ENCODE results near the gene ODC1. TPM values are rescaled to one million over a fixed set of nuclear protein-coding genes. Genes with fewer than 3 reads are reported as not detected.

Gene ODC1
- total and polyA plus RNA-seq, 8 donors = 55.0 to 243 (median 214) TPM

GRCh38 chr2:10478916-10479315, 30.8 kb upstream of the ODC1 start:
- ATAC-seq = no peak
- H3K4me1 ChIP-seq = no peaks in the 10 kb centered on the region
- TF ChIP-seq, protein P1, sequence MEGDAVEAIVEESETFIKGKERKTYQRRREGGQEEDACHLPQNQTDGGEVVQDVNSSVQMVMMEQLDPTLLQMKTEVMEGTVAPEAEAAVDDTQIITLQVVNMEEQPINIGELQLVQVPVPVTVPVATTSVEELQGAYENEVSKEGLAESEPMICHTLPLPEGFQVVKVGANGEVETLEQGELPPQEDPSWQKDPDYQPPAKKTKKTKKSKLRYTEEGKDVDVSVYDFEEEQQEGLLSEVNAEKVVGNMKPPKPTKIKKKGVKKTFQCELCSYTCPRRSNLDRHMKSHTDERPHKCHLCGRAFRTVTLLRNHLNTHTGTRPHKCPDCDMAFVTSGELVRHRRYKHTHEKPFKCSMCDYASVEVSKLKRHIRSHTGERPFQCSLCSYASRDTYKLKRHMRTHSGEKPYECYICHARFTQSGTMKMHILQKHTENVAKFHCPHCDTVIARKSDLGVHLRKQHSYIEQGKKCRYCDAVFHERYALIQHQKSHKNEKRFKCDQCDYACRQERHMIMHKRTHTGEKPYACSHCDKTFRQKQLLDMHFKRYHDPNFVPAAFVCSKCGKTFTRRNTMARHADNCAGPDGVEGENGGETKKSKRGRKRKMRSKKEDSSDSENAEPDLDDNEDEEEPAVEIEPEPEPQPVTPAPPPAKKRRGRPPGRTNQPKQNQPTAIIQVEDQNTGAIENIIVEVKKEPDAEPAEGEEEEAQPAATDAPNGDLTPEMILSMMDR (IDR thresholded peaks at IDR 0.05) = no peak
- no peaks in the 10 kb centered on the region for H3K9me3 ChIP-seq
- H3K36me3 ChIP-seq = no peaks in the 10 kb centered on the region
- no peaks in the 10 kb centered on the region for H3K27me3 ChIP-seq
- H3K4me3 ChIP-seq = no peak overlapping the region
- no peak overlapping the region for H3K27ac ChIP-seq
- intact Hi-C loops (cut with DNase I) = no loop called here
- DNase-seq = peak in 2 of 4 donors; percentile 19 to 60

DNA sequence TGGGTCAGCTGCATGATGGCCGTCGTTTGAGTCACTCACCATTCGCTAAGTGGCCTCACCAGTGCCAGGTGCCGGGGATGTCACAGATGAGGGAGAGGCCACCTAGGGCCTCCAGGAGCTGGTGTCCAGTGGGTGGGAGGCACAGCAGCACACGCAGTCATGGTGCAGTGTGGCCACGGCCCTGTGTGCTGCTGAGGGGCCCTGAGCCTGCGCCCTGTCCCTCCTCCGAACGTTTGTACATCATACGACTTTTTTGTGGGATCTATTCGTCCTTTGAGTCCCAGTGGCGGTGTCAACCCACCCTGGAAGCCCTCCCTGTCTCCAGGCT, 30.1 kb upstream of the ODC1 start:
- H3K27ac ChIP-seq = no peak overlapping the region
- no peaks in the 10 kb centered on the region for H3K27me3 ChIP-seq
- TF ChIP-seq, protein P1 (IDR thresholded peaks at IDR 0.05) = no peak
- ATAC-seq (no peak), DNase-seq (peak in 2 of 4 donors; percentile 14 to 33)
- no peaks in the 10 kb centered on the region for H3K4me1 ChIP-seq
- intact Hi-C loops (cut with DNase I) = no loop called here
- no peaks in the 10 kb centered on the region for H3K36me3 ChIP-seq
- H3K4me3 ChIP-seq = no peak overlapping the region
- H3K9me3 ChIP-seq = no peaks in the 10 kb centered on the region

DNA sequence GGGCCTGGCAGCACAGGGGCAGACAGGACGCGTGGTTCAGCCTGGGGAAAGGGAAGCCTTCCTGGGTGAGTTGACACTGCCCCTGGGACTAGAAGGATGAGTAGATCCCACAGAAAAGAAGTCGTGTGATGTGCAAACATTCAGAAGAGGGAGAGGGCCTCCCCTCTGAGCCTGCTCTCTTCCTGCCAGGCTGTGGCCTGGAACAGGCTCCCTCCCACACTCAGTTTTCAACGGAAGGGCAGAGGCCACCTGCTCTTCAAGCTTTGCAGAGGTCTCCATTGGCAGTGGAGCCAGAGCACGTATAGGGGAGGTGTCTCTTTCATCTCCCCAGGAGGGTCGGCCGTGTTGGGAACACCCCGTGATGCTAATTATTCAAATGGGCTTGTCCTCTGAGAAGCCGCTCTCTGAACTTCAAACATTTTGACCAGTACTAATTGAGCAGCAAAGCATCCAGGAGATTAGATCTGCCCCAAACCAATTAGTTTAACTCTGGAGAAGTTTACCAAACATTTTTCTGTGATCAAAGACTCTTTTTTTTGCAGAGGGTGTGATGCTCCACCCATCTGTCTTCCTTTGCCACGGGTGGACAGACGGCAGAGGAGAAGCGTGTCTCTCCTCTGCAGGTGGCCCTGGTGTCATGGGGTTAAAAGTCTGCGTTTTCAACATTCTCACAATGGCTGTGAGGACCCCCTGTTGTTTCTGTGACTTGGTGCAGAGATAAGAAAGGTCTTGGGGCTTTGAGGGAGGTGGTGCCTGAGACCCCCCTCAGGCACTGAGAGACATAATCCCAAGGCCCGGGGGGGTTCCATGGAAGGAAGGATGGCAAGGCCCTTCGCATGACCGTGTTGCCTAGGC, 29.5 kb upstream of the ODC1 start:
- TF ChIP-seq, protein P1 (IDR thresholded peaks at IDR 0.05) = no peak
- no peak for ATAC-seq
- no peaks in the 10 kb centered on the region for H3K27me3 ChIP-seq
- H3K27ac ChIP-seq = no peak overlapping the region
- H3K9me3 ChIP-seq = no peaks in the 10 kb centered on the region
- H3K4me1 ChIP-seq = no peaks in the 10 kb centered on the region
- intact Hi-C loops (cut with DNase I) = no loop called here
- H3K4me3 ChIP-seq = no peak overlapping the region
- peak in 1 of 4 donors; percentile 17 for DNase-seq
- H3K36me3 ChIP-seq = no peaks in the 10 kb centered on the region

- no peaks in the 10 kb centered on the region for H3K4me1 ChIP-seq
- intact Hi-C loops (cut with DNase I) = no loop called here
- ATAC-seq (no peak), DNase-seq (peak in 1 of 4 donors; percentile 17)
- no peak overlapping the region for H3K27ac ChIP-seq
- no peaks in the 10 kb centered on the region for H3K36me3 ChIP-seq
- no peak overlapping the region for H3K4me3 ChIP-seq
- TF ChIP-seq, protein P1 (IDR thresholded peaks at IDR 0.05) = no peak
- no peaks in the 10 kb centered on the region for H3K27me3 ChIP-seq
- no peaks in the 10 kb centered on the region for H3K9me3 ChIP-seq
Measured at GRCh38 chr2:10476723-10477442, 28.8 kb upstream of the ODC1 start.
